ENCODE results near the gene TBC1D13.

DNA sequence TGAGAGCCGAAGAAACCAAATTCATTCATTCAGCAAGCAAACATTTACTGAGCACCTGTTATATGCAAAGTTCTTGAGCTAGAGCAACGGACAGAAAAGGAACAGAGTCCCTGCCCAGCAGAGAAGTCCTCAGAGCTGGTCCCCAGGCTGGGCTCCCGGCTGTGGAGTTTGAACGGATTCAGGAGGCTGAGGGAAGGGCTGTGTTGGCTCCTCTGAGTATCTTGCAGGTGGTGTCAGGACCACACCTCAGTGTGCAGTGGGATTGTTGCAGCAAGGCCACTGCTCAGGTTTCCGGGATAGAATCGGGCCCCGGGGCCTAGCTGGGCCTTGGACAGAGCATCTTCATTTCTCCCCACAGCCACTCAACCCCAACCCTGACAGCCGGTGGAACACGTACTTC lies 5.1 kb downstream of the TBC1D13 start:
- no peak for TF ChIP-seq ZBTB7A (IDR thresholded peaks at IDR 0.05; ENCODE audit: borderline replicate concordance, control insufficient read depth, low read depth, low read length)
- TF ChIP-seq, protein P1, sequence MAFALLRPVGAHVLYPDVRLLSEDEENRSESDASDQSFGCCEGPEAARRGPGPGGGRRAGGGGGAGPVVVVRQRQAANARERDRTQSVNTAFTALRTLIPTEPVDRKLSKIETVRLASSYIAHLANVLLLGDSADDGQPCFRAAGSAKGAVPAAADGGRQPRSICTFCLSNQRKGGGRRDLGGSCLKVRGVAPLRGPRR (CRISPR knock-in tag; IDR thresholded peaks at IDR 0.05) = no peak
- TF ChIP-seq, protein P2, sequence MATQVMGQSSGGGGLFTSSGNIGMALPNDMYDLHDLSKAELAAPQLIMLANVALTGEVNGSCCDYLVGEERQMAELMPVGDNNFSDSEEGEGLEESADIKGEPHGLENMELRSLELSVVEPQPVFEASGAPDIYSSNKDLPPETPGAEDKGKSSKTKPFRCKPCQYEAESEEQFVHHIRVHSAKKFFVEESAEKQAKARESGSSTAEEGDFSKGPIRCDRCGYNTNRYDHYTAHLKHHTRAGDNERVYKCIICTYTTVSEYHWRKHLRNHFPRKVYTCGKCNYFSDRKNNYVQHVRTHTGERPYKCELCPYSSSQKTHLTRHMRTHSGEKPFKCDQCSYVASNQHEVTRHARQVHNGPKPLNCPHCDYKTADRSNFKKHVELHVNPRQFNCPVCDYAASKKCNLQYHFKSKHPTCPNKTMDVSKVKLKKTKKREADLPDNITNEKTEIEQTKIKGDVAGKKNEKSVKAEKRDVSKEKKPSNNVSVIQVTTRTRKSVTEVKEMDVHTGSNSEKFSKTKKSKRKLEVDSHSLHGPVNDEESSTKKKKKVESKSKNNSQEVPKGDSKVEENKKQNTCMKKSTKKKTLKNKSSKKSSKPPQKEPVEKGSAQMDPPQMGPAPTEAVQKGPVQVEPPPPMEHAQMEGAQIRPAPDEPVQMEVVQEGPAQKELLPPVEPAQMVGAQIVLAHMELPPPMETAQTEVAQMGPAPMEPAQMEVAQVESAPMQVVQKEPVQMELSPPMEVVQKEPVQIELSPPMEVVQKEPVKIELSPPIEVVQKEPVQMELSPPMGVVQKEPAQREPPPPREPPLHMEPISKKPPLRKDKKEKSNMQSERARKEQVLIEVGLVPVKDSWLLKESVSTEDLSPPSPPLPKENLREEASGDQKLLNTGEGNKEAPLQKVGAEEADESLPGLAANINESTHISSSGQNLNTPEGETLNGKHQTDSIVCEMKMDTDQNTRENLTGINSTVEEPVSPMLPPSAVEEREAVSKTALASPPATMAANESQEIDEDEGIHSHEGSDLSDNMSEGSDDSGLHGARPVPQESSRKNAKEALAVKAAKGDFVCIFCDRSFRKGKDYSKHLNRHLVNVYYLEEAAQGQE (IDR thresholded peaks at IDR 0.05; ENCODE audit: borderline replicate concordance) = no peak
- TF ChIP-seq, protein P2 (CRISPR knock-in tag; IDR thresholded peaks at IDR 0.05; ENCODE audit: low read depth) = no peak
- no peak for TF ChIP-seq RAD51 (IDR thresholded peaks at IDR 0.05; ENCODE audit: borderline replicate concordance, low read depth)
- TF ChIP-seq NONO (IDR thresholded peaks at IDR 0.05; ENCODE audit: low read depth in 2 of 2, low read length in 1 of 2) = no peak
